ENCODE measurements around the gene EEF2KMT.
"Not testable (repeated sequence)": the region's sequence is repeated elsewhere in the genome, so short reads cannot be mapped to it uniquely, and the experiment has no call there.

The EEF2KMT gene

GRCh38 chr16:5077304-5077703 is 20.3 kb downstream of the EEF2KMT start:
- in situ Hi-C loops (cut with HindIII; ENCODE audit: low pct_ligation_motif_present, low sequenced_read_pairs): no loop called here
- no peak for DNase-seq
- Histone ChIP-seq H3K27me3 (replicated peaks) (no peaks in the 10 kb centered on the region), H3K27ac (no peak overlapping the region), H3K4me3 (ENCODE audit: low read depth, low read length) (no peak overlapping the region), H3K36me3 (replicated peaks) (peaks cover 11% of the 10 kb centered on the region)
- TF ChIP-seq CTCF (IDR thresholded peaks at IDR 0.05; ENCODE audit: low read depth, low read length, missing control alignments): no peak

- DNase-seq: no peak
- in situ Hi-C loops (cut with HindIII; ENCODE audit: low pct_ligation_motif_present, low sequenced_read_pairs): no loop called here
- H3K4me3 ChIP-seq (ENCODE audit: low read depth, low read length): no peak overlapping the region
- H3K36me3 ChIP-seq (replicated peaks): peaks cover 11% of the 10 kb centered on the region
- no peak overlapping the region for H3K27ac ChIP-seq
- TF ChIP-seq CTCF (IDR thresholded peaks at IDR 0.05; ENCODE audit: low read depth, low read length, missing control alignments): no peak
- no peaks in the 10 kb centered on the region for H3K27me3 ChIP-seq (replicated peaks)
Measured at GRCh38 chr16:5075637-5076036, 22.0 kb downstream of the EEF2KMT start.

GRCh38 chr16:5073771-5074170 is 23.8 kb downstream of the EEF2KMT start:
- H3K27me3 ChIP-seq (replicated peaks); H3K4me3 ChIP-seq (ENCODE audit: low read depth, low read length); in situ Hi-C loops (cut with HindIII; ENCODE audit: low pct_ligation_motif_present, low sequenced_read_pairs); DNase-seq; H3K27ac ChIP-seq: not testable (repeated sequence)
- H3K36me3 ChIP-seq (replicated peaks): peaks cover 11% of the 10 kb centered on the region

- no peak overlapping the region for H3K27ac ChIP-seq
- in situ Hi-C loops (cut with HindIII; ENCODE audit: low pct_ligation_motif_present, low sequenced_read_pairs): no loop called here
- H3K4me3 ChIP-seq (ENCODE audit: low read depth, low read length): no peak overlapping the region
Measured at GRCh38 chr16:5073279-5073629, 24.3 kb downstream of the EEF2KMT start.

GRCh38 chr16:5072334-5073278 is 25.0 kb downstream of the EEF2KMT start:
- in situ Hi-C loops (cut with HindIII; ENCODE audit: low pct_ligation_motif_present, low sequenced_read_pairs): no loop called here
- TF ChIP-seq CTCF (IDR thresholded peaks at IDR 0.05; ENCODE audit: low read depth, low read length, missing control alignments): no peak
- DNase-seq: no peak
- H3K27ac ChIP-seq: peak overlapping the region; percentile 76
- H3K36me3 ChIP-seq (replicated peaks): peaks cover 6% of the 10 kb centered on the region
- peak overlapping the region; percentile 87 for H3K4me3 ChIP-seq (ENCODE audit: low read depth, low read length)
- no peaks in the 10 kb centered on the region for H3K27me3 ChIP-seq (replicated peaks)

More at GRCh38 chr16:5073279-5073629, 24.3 kb downstream of the EEF2KMT start:
- Histone ChIP-seq H3K36me3 (replicated peaks) (peaks cover 11% of the 10 kb centered on the region), H3K27me3 (replicated peaks) (no peaks in the 10 kb centered on the region)
- DNase-seq: no peak
- TF ChIP-seq CTCF (IDR thresholded peaks at IDR 0.05; ENCODE audit: low read depth, low read length, missing control alignments): no peak

GRCh38 chr16:5071681-5072333 is 25.8 kb downstream of the EEF2KMT start, which contains the start of gene ALG1:
ALG1 (plus strand) TSS chr16:5071843; CDS start chr16:5071850, 7 bp downstream.
- peaks cover 3% of the 10 kb centered on the region for H3K36me3 ChIP-seq (replicated peaks)
- H3K27me3 ChIP-seq (replicated peaks): no peaks in the 10 kb centered on the region
- peak within 1 kb of the TSS; percentile 76 for H3K27ac ChIP-seq
- in situ Hi-C loops (cut with HindIII; ENCODE audit: low pct_ligation_motif_present, low sequenced_read_pairs): no loop called here
- no peak for TF ChIP-seq CTCF (IDR thresholded peaks at IDR 0.05; ENCODE audit: low read depth, low read length, missing control alignments)
- H3K4me3 ChIP-seq (ENCODE audit: low read depth, low read length): peak within 1 kb of the TSS; percentile 87
- DNase-seq: peak; percentile 76

Measured in brain microvascular endothelial cell (primary cell).